Measurements from ENCODE around the gene C10orf90. TPM values are rescaled to one million over a fixed set of nuclear protein-coding genes. Genes with fewer than 3 reads are reported as not detected.

Gene C10orf90
- total and polyA plus RNA-seq, 12 donors: 0.04 to 0.36 TPM; not detected in 10

DNA sequence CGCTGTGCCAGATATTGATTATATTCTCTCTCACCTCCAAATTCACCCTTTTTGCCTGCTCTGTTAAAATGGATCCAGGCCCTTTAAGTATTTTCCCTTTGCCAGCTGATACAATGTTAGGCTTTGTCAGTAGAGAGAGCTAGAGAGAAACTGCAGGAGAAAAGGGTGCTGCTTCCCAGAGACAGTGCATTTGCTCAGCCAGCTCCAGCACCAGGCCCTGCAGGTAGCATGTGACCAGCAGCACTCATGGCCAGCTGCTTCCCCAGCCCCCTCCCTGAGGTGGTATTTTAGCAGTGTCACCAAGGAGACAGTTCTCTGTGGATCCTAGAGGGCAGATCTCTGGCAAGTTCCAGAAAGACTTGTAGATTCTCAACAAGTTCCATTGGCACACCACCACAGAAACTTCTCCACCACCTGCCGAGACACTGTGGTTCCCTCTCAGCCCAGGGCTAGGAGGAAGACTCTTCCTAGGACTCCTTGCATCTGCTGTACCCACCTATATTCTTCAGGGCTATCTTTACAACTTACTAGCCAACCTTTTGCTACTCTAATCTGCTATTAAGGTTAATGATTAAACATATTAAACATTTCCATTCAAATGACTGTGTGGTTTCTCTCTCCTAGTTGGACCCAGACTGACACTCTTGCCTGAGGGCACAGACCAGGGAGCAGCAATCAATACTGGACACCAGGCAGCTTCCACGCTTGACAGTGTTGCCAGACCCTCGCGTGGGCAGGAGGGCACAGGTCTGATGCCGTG is 246.6 kb downstream of the C10orf90 start:
- Histone ChIP-seq H3K4me1 (peaks cover 0 to 31% (median 0%) of the 10 kb centered on the region in 9 donors), H3K4me3 (no peak overlapping the region), H3K9me3 (peaks cover 0 to 21% (median 11%) of the 10 kb centered on the region in 11 donors), H3K27me3 (peaks cover 0 to 18% (median 7%) of the 10 kb centered on the region in 7 donors), H3K36me3 (no peaks in the 10 kb centered on the region), H3K27ac (no peak overlapping the region)
- ATAC-seq (no peak), DNase-seq (no peak)
- TF ChIP-seq, protein P1, sequence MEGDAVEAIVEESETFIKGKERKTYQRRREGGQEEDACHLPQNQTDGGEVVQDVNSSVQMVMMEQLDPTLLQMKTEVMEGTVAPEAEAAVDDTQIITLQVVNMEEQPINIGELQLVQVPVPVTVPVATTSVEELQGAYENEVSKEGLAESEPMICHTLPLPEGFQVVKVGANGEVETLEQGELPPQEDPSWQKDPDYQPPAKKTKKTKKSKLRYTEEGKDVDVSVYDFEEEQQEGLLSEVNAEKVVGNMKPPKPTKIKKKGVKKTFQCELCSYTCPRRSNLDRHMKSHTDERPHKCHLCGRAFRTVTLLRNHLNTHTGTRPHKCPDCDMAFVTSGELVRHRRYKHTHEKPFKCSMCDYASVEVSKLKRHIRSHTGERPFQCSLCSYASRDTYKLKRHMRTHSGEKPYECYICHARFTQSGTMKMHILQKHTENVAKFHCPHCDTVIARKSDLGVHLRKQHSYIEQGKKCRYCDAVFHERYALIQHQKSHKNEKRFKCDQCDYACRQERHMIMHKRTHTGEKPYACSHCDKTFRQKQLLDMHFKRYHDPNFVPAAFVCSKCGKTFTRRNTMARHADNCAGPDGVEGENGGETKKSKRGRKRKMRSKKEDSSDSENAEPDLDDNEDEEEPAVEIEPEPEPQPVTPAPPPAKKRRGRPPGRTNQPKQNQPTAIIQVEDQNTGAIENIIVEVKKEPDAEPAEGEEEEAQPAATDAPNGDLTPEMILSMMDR (IDR thresholded peaks at IDR 0.05): no peak
- intact Hi-C loops (cut with DNase I): no loop called here
- WGBS, 2 donors: 86 to 91% methylated on average over 6 of the region's 6 CpGs

DNA sequence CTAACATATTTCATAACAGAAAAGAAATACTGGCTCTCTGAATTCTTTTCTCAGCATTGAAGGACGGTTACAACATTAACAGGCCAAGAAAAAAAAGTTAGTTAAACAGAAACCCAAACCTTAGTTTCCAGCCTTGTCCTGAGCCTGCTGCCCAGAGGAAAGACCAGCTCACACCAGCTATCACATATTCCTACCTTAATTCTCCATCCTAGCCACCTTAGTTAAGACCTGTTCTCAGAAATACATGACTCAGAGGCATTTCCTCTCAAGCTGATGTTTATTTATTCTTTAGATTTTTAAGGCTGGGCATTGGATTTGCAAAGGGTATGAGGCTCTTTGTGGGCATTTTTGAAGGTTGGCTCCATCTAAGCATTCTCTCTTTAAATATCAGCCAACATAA is 247.9 kb downstream of the C10orf90 start:
- H3K9me3 ChIP-seq: peaks cover 0 to 26% (median 11%) of the 10 kb centered on the region in 11 donors
- TF ChIP-seq, protein P1 (IDR thresholded peaks at IDR 0.05): no peak
- peaks cover 0 to 21% (median 0%) of the 10 kb centered on the region in 7 donors for H3K27me3 ChIP-seq
- ATAC-seq: no peak
- no peak for DNase-seq
- no peak overlapping the region for H3K27ac ChIP-seq
- WGBS, 2 donors: 71 to 75% methylated on average over 1 of the region's 1 CpG
- H3K4me1 ChIP-seq: peaks cover 0 to 31% (median 0%) of the 10 kb centered on the region in 9 donors
- H3K4me3 ChIP-seq: no peak overlapping the region
- intact Hi-C loops (cut with DNase I): no loop called here
- no peaks in the 10 kb centered on the region for H3K36me3 ChIP-seq

DNA sequence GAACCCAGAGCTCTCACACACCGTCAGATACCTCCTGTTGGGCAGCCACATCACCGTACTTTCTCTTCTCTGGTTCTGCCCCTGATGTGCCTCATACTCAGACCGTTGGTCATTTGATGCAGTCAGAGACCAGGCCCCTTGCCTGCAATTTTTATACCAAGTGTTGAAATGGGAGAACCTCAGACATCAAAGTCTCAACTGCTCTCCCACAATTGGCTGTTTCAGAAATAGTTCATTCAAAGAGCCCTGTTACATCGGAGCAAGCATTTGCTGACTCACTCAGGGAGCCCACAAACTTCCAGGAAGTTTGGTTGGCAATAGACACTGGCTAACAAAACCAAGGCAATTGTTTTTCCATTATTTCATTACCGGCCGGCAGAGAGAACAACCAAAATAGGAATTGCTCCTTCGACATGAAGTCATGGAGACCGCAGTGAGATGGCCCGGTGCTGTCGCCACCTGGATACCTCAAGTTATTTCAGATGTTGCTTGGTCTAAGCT is 248.7 kb downstream of the C10orf90 start:
- peaks cover 0 to 31% (median 0%) of the 10 kb centered on the region in 9 donors for H3K4me1 ChIP-seq
- H3K27ac ChIP-seq: peak overlapping the region in 2 of 10 donors; percentile 41 to 75
- peaks cover 0 to 13% (median 0%) of the 10 kb centered on the region in 7 donors for H3K27me3 ChIP-seq
- ATAC-seq (peak in 7 of 8 donors; percentile 37 to 74 (median 55)), DNase-seq (peak in 1 of 2 donors; percentile 17)
- TF ChIP-seq, protein P1 (IDR thresholded peaks at IDR 0.05): no peak
- no peaks in the 10 kb centered on the region for H3K36me3 ChIP-seq
- H3K4me3 ChIP-seq: no peak overlapping the region
- intact Hi-C loops (cut with DNase I): no loop called here
- WGBS, 2 donors: 58 to 60% methylated on average over 10 of the region's 10 CpGs
- H3K9me3 ChIP-seq: peaks cover 0 to 31% (median 11%) of the 10 kb centered on the region in 11 donors

DNA sequence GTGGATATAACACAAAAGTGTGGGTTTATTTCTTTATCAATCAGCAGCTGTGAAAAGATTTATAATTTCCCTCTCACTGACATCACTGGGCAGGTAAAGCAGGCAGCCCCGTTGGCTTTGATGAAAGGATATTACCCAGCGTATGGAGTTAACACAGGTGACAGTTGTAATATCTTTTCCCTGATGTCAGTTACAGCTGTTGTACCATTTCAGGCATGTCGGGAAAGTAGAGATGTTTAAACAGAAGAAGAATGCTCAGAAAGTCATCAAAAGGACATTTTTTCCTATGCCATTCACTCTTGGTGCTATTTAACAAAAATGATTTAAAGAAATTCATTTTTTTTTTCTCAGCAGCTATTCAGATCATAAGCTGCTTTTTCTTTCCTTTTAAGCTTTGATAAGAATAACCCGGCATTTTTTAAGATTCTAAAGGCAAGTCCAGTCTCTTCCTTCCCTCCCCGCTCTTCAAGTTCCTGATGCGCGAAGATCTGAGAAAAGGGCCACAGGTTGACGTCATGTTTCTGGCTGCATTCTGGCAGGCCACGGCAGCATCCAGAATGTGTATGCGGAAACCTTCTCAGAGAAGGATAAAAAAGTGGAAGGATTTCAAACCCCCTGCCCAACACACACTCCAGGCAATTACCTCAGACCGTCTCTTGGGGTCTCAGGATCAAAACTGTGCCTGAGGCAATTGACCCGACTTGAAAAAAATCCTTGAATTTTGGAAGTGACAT is 249.8 kb downstream of the C10orf90 start:
- ATAC-seq: peak in 1 of 8 donors; percentile 13
- Histone ChIP-seq H3K36me3 (no peaks in the 10 kb centered on the region), H3K9me3 (peaks cover 0 to 38% (median 11%) of the 10 kb centered on the region in 11 donors), H3K27ac (peak overlapping the region in 1 of 10 donors; percentile 75), H3K27me3 (peaks cover 0 to 6% (median 0%) of the 10 kb centered on the region in 7 donors), H3K4me1 (peaks cover 0 to 25% (median 0%) of the 10 kb centered on the region in 9 donors), H3K4me3 (no peak overlapping the region)
- WGBS, 2 donors: 61 to 63% methylated on average over 12 of the region's 12 CpGs
- no peak for DNase-seq
- TF ChIP-seq, protein P1 (IDR thresholded peaks at IDR 0.05): no peak
- intact Hi-C loops (cut with DNase I): no loop called here

All from heart right ventricle (tissue), 16 donors.